K562 (cell line): ENCODE measurements around the gene FAM149A. TPM values are rescaled to one million over a fixed set of nuclear protein-coding genes. Genes with fewer than 3 reads are reported as not detected.

Experiments
- CHCHD3 ChIP-seq: fragments of 250-450 bp; sonication (Bioruptor Pico); IDR thresholded peaks from 2 replicates; pipeline ENCODE4 v2.1.2; 2022; ENCODE audit warnings: mild to moderate bottlenecking
- CREB3L1 ChIP-seq: fragments of 450-650 bp; IDR thresholded peaks from 2 replicates; pipeline ENCODE4 v1.6.1; 2014; ENCODE audit warnings: low read depth, mild to moderate bottlenecking, moderate library complexity, borderline replicate concordance
- E2F5 ChIP-seq: sonication (generic); formaldehyde crosslinking; IDR thresholded peaks from 2 replicates; pipeline ENCODE4 v1.8.0; 2022; ENCODE audit warnings: mild to moderate bottlenecking, missing genetic modification reagents
- ETS2 ChIP-seq: IDR thresholded peaks from 2 replicates; pipeline ENCODE4 v1.6.1; 2016; ENCODE audit warnings: borderline replicate concordance, missing genetic modification characterization, mild to moderate bottlenecking, moderate library complexity, missing compliant biosample characterization; ENCODE audit not compliant: poor library complexity, severe bottlenecking
- MAX ChIP-seq: sonication (generic); formaldehyde crosslinking; IDR thresholded peaks from 2 replicates; pipeline ENCODE4 v1.9.0; 2022; ENCODE audit warnings: mild to moderate bottlenecking, missing genetic modification reagents
- MGA ChIP-seq: fragments of 450-650 bp; IDR thresholded peaks from 2 replicates; pipeline ENCODE4 v1.6.1; 2016; ENCODE audit warnings: mild to moderate bottlenecking, moderate library complexity
- MTF1 ChIP-seq: fragments of 250-450 bp; sonication (Bioruptor Pico); IDR thresholded peaks from 2 replicates; pipeline ENCODE4 v1.9.0; 2021; ENCODE audit warnings: moderate library complexity, mild to moderate bottlenecking, inconsistent platforms, borderline replicate concordance
- NFYB ChIP-seq: IDR thresholded peaks from 2 replicates; pipeline ENCODE4 v1.6.1; 2011; ENCODE audit warnings: mild to moderate bottlenecking, moderate library complexity; ENCODE audit not compliant: insufficient read length; ENCODE audit errors: extremely low read depth
- SREBF1 ChIP-seq: fragments of 150-350 bp; IDR thresholded peaks from 2 replicates; pipeline ENCODE4 v1.6.1; 2014; ENCODE audit warnings: antibody characterized with exemption, low read depth, low read length, borderline replicate concordance
- STAT5A ChIP-seq: IDR thresholded peaks from 2 replicates; pipeline ENCODE4 v1.6.1; 2012; ENCODE audit warnings: low read length, inconsistent platforms, borderline replicate concordance
- TBP ChIP-seq: optimal IDR thresholded peaks from 2 replicates; pipeline ENCODE3; 2011; ENCODE audit warnings: low read depth, low read length, improper control_type of control experiment
- ZNF197 ChIP-seq: fragments of 200-800 bp; sonication (Bioruptor generic); IDR thresholded peaks from 2 replicates; pipeline ENCODE4 v1.6.1; 2016; ENCODE audit warnings: low read depth, missing genetic modification characterization, missing compliant biosample characterization
- polyA plus RNA-seq, 8 experiments: library from polyadenylated mRNA; depleted of rRNA in 4 of 8; stranded (reverse) in 5 of 8; unstranded in 3 of 8; fragments of >200 nt; fragmentation: Nextera tagmentation in 2 of 8; fragmentation: Illumina TruSeq in 1 of 8; extraction: Ambion mirVana in 2 of 8; extraction: Trizol in 1 of 8; gene quantifications; 2 replicates each; pipeline versions ENCODE4 v1.2.1 to v1.2.3, GENCODE V29; 2011 to 2014; ENCODE audit warnings: inconsistent platforms in 1 of 8, missing spikeins in 1 of 8
- total RNA-seq, 7 experiments: library from RNA; depleted of rRNA in 6 of 7; stranded (reverse); fragments of >200 nt in 6 of 7; fragmentation: Illumina TruSeq in 2 of 7; extraction: Trizol in 2 of 7; gene quantifications; 2 replicates each; pipeline versions ENCODE4 v1.2.1 to v1.2.3, GENCODE V29; 2011 to 2021; ENCODE audit warnings: low replicate concordance in 1 of 7

FAM149A gene
- total and polyA plus RNA-seq, 9 of the 15 experiments (the other 6 are each of a cell fraction or from before 2014, with no cell fraction given): not detected

- TF ChIP-seq CREB3L1 (peak; percentile 70; the same call in 1 of the 2 replicates), MTF1 (CRISPR knock-in tag) (no peak), ETS2 (tag) (no peak), NFYB (no peak), E2F5 (peak; percentile 13; the same call in 1 of the 2 replicates), STAT5A (no peak; the same call in 1 of the 2 replicates), CHCHD3 (CRISPR knock-in tag) (no peak), MAX (CRISPR knock-in tag) (peak; percentile 60), ZNF197 (CRISPR knock-in tag) (peak; percentile 78; the same call in 1 of the 2 replicates), TBP (peak; percentile 76), SREBF1 (no peak), MGA (peak; percentile 37)
Measured at GRCh38 chr4:186191200-186192065, 86.9 kb downstream of the FAM149A start, which contains the start of gene CYP4V2 (continued).
